HepG2 (cell line): ENCODE results near the gene BBOF1. TPM values are rescaled to one million over a fixed set of nuclear protein-coding genes. Genes with fewer than 3 reads are reported as not detected.

ENCODE experiments used
- ETV6 ChIP-seq: sonication (generic); formaldehyde crosslinking; conservative IDR thresholded peaks from 2 replicates; pipeline ENCODE4 v1.4.0; 2020; ENCODE audit warnings: missing genetic modification reagents
- GMEB1 ChIP-seq: sonication (generic); formaldehyde crosslinking; IDR thresholded peaks from 2 replicates; pipeline ENCODE4 v1.5.1; 2020; ENCODE audit warnings: missing genetic modification reagents, mild to moderate bottlenecking, borderline replicate concordance
- HMG20B ChIP-seq: conservative IDR thresholded peaks from 2 replicates; pipeline ENCODE4 v1.6.1; 2016; ENCODE audit warnings: missing genetic modification reagents, missing compliant biosample characterization
- HNRNPLL ChIP-seq: fragments of 200-400 bp; formaldehyde crosslinking; IDR thresholded peaks from 2 replicates; pipeline ENCODE4 v1.6.1; 2017; ENCODE audit warnings: mild to moderate bottlenecking, low read depth, low read length; ENCODE audit not compliant: poor library complexity, severe bottlenecking
- NKX3-1 ChIP-seq: sonication (generic); formaldehyde crosslinking; IDR thresholded peaks from 2 replicates; pipeline ENCODE4 v1.5.0; 2020; ENCODE audit warnings: missing genetic modification reagents
- TBP ChIP-seq: sonication (generic); formaldehyde crosslinking; IDR thresholded peaks from 2 replicates; pipeline ENCODE4 v1.5.0; 2020; ENCODE audit warnings: missing genetic modification reagents
- polyA plus RNA-seq, 8 experiments: library from polyadenylated mRNA; depleted of rRNA in 3 of 8; stranded (reverse) in 7 of 8; unstranded in 1 of 8; fragments of >200 nt; fragmentation: Illumina TruSeq in 4 of 8; extraction: Trizol in 4 of 8; gene quantifications; 2 replicates each; pipeline versions ENCODE4 v1.2.1 to v1.2.3, GENCODE V29; 2011 to 2016; ENCODE audit warnings: low read depth in 4 of 8, missing spikeins in 1 of 8, mixed read lengths in 1 of 8; ENCODE audit not compliant: insufficient read depth in 1 of 8
- total RNA-seq, 5 experiments: library from RNA; depleted of rRNA; stranded (reverse); fragments of >200 nt; fragmentation: Illumina TruSeq; extraction: Trizol; gene quantifications; 2 replicates each; pipeline ENCODE4 v1.2.3, GENCODE V29; 2016; ENCODE audit warnings: low read depth in 1 of 5
- TF ChIP-seq, protein P1 (sequence below): IDR thresholded peaks from 2 replicates; pipeline ENCODE4 v1.6.1; 2016; ENCODE audit warnings: low read depth, missing genetic modification reagents, missing compliant biosample characterization
- TF ChIP-seq, protein P2 (sequence below): sonication (generic); formaldehyde crosslinking; IDR thresholded peaks from 2 replicates; pipeline ENCODE4 v1.5.0; 2020; ENCODE audit warnings: mild to moderate bottlenecking, missing genetic modification reagents
- TF ChIP-seq, protein P3 (sequence below): sonication (generic); formaldehyde crosslinking; conservative IDR thresholded peaks from 2 replicates; pipeline ENCODE4 v1.8.0; 2022; ENCODE audit warnings: mild to moderate bottlenecking, moderate library complexity, missing genetic modification reagents
- TF ChIP-seq, protein P4 (sequence below), 2 experiments: sonication (generic) in 1 of 2; formaldehyde crosslinking in 1 of 2; IDR thresholded peaks; 2 replicates each; pipeline versions ENCODE4 v1.6.1 to v1.9.0; 2014 to 2022; ENCODE audit warnings: antibody characterized with exemption in 1 of 2, borderline replicate concordance in 1 of 2, inconsistent platforms in 1 of 2, low read depth in 1 of 2, missing genetic modification reagents in 1 of 2

Gene BBOF1
- total and polyA plus RNA-seq, 2 of the 13 experiments (the other 11 are each of a cell fraction or from before 2014, with no cell fraction given) = 1.6 to 2.3 TPM

GRCh38 chr14:74018586-74019407, at the start of gene BBOF1, which contains the start of gene ENTPD5 (continued):
- TF ChIP-seq, protein P1, sequence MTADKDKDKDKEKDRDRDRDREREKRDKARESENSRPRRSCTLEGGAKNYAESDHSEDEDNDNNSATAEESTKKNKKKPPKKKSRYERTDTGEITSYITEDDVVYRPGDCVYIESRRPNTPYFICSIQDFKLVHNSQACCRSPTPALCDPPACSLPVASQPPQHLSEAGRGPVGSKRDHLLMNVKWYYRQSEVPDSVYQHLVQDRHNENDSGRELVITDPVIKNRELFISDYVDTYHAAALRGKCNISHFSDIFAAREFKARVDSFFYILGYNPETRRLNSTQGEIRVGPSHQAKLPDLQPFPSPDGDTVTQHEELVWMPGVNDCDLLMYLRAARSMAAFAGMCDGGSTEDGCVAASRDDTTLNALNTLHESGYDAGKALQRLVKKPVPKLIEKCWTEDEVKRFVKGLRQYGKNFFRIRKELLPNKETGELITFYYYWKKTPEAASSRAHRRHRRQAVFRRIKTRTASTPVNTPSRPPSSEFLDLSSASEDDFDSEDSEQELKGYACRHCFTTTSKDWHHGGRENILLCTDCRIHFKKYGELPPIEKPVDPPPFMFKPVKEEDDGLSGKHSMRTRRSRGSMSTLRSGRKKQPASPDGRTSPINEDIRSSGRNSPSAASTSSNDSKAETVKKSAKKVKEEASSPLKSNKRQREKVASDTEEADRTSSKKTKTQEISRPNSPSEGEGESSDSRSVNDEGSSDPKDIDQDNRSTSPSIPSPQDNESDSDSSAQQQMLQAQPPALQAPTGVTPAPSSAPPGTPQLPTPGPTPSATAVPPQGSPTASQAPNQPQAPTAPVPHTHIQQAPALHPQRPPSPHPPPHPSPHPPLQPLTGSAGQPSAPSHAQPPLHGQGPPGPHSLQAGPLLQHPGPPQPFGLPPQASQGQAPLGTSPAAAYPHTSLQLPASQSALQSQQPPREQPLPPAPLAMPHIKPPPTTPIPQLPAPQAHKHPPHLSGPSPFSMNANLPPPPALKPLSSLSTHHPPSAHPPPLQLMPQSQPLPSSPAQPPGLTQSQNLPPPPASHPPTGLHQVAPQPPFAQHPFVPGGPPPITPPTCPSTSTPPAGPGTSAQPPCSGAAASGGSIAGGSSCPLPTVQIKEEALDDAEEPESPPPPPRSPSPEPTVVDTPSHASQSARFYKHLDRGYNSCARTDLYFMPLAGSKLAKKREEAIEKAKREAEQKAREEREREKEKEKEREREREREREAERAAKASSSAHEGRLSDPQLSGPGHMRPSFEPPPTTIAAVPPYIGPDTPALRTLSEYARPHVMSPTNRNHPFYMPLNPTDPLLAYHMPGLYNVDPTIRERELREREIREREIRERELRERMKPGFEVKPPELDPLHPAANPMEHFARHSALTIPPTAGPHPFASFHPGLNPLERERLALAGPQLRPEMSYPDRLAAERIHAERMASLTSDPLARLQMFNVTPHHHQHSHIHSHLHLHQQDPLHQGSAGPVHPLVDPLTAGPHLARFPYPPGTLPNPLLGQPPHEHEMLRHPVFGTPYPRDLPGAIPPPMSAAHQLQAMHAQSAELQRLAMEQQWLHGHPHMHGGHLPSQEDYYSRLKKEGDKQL (CRISPR knock-in tag) = no peak
- TF ChIP-seq NKX3-1 (CRISPR knock-in tag) (0 out of 2 replicates have a peak, but pooled peaks have one; percentile 18), TBP (CRISPR knock-in tag) (no peak), ETV6 (CRISPR knock-in tag) (peak; percentile 33; the same call in 1 of the 2 replicates), HNRNPLL (peak; percentile 82), GMEB1 (peak; percentile 79), HMG20B (CRISPR knock-in tag) (no peak)
- TF ChIP-seq, protein P2, sequence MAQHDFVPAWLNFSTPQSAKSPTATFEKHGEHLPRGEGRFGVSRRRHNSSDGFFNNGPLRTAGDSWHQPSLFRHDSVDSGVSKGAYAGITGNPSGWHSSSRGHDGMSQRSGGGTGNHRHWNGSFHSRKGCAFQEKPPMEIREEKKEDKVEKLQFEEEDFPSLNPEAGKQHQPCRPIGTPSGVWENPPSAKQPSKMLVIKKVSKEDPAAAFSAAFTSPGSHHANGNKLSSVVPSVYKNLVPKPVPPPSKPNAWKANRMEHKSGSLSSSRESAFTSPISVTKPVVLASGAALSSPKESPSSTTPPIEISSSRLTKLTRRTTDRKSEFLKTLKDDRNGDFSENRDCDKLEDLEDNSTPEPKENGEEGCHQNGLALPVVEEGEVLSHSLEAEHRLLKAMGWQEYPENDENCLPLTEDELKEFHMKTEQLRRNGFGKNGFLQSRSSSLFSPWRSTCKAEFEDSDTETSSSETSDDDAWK = no peak
- TF ChIP-seq, protein P3, sequence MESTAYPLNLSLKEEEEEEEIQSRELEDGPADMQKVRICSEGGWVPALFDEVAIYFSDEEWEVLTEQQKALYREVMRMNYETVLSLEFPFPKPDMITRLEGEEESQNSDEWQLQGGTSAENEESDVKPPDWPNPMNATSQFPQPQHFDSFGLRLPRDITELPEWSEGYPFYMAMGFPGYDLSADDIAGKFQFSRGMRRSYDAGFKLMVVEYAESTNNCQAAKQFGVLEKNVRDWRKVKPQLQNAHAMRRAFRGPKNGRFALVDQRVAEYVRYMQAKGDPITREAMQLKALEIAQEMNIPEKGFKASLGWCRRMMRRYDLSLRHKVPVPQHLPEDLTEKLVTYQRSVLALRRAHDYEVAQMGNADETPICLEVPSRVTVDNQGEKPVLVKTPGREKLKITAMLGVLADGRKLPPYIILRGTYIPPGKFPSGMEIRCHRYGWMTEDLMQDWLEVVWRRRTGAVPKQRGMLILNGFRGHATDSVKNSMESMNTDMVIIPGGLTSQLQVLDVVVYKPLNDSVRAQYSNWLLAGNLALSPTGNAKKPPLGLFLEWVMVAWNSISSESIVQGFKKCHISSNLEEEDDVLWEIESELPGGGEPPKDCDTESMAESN = peak; percentile 73; the same call in 1 of the 2 replicates
- TF ChIP-seq, protein P4, sequence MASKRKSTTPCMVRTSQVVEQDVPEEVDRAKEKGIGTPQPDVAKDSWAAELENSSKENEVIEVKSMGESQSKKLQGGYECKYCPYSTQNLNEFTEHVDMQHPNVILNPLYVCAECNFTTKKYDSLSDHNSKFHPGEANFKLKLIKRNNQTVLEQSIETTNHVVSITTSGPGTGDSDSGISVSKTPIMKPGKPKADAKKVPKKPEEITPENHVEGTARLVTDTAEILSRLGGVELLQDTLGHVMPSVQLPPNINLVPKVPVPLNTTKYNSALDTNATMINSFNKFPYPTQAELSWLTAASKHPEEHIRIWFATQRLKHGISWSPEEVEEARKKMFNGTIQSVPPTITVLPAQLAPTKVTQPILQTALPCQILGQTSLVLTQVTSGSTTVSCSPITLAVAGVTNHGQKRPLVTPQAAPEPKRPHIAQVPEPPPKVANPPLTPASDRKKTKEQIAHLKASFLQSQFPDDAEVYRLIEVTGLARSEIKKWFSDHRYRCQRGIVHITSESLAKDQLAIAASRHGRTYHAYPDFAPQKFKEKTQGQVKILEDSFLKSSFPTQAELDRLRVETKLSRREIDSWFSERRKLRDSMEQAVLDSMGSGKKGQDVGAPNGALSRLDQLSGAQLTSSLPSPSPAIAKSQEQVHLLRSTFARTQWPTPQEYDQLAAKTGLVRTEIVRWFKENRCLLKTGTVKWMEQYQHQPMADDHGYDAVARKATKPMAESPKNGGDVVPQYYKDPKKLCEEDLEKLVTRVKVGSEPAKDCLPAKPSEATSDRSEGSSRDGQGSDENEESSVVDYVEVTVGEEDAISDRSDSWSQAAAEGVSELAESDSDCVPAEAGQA (IDR thresholded peaks at IDR 0.05; ENCODE audit: low read depth) = peak; percentile 70; the same call in 1 of the 2 replicates
- TF ChIP-seq, protein P4 (CRISPR knock-in tag; IDR thresholded peaks at IDR 0.05; ENCODE audit: borderline replicate concordance) = no peak
